ENCODE measurements around the gene AGFG1. TPM values are rescaled to one million over a fixed set of nuclear protein-coding genes. Genes with fewer than 3 reads are reported as not detected.

The AGFG1 gene
- total RNA-seq (2014; rRNA removed; shearing (Covaris generic); ENCODE audit: low replicate concordance), result 68.6 and 100 TPM in 2 replicates

GRCh38 chr2:227471924-227472264 lies at the start of gene AGFG1:
AGFG1 (plus strand) TSS chr2:227472156; CDS start chr2:227472422, 266 bp downstream.
- H3K4me3 ChIP-seq, result peak within 1 kb of the TSS; percentile 71
- H3K27me3 ChIP-seq, result no peaks in the 10 kb centered on the region
- H3K9me3 ChIP-seq, result no peaks in the 10 kb centered on the region
- no peaks in the 10 kb centered on the region; the same call in 1 of the 2 replicates for H3K36me3 ChIP-seq
- DNase-seq, result peak; percentile 73

- Histone ChIP-seq H3K9me3 (no peaks in the 10 kb centered on the region), H3K27me3 (no peaks in the 10 kb centered on the region)
- DNase-seq, result no peak
Measured at GRCh38 chr2:227423656-227424499, 48.1 kb upstream of the AGFG1 start.

GRCh38 chr2:227428731-227429285 lies 43.1 kb upstream of the AGFG1 start:
- no peak for DNase-seq
- Histone ChIP-seq H3K4me3 (no peak overlapping the region), H3K36me3 (no peaks in the 10 kb centered on the region), H3K9me3 (peaks cover 10% of the 10 kb centered on the region), H3K27me3 (no peaks in the 10 kb centered on the region)

More at GRCh38 chr2:227423656-227424499, 48.1 kb upstream of the AGFG1 start:
- Histone ChIP-seq H3K36me3 (no peaks in the 10 kb centered on the region), H3K4me3 (no peak overlapping the region)

- no peak for DNase-seq
- no peak overlapping the region for H3K4me3 ChIP-seq
- no peaks in the 10 kb centered on the region for H3K27me3 ChIP-seq
- H3K36me3 ChIP-seq, result no peaks in the 10 kb centered on the region
- peaks cover 10% of the 10 kb centered on the region for H3K9me3 ChIP-seq
Measured at GRCh38 chr2:227430639-227431038, 41.3 kb upstream of the AGFG1 start.

GRCh38 chr2:227433171-227433570 lies 38.8 kb upstream of the AGFG1 start:
- Histone ChIP-seq H3K9me3 (peaks cover 10% of the 10 kb centered on the region), H3K27me3 (no peaks in the 10 kb centered on the region), H3K4me3 (no peak overlapping the region), H3K36me3 (no peaks in the 10 kb centered on the region)
- no peak for DNase-seq

- H3K9me3 ChIP-seq, result peaks cover 10% of the 10 kb centered on the region
- no peak overlapping the region for H3K4me3 ChIP-seq
- DNase-seq, result no peak
- H3K27me3 ChIP-seq, result no peaks in the 10 kb centered on the region
- H3K36me3 ChIP-seq, result no peaks in the 10 kb centered on the region
Measured at GRCh38 chr2:227436436-227437174, 35.4 kb upstream of the AGFG1 start.

- no peaks in the 10 kb centered on the region for H3K36me3 ChIP-seq
- DNase-seq, result peak; percentile 18
- no peak overlapping the region for H3K4me3 ChIP-seq
- H3K27me3 ChIP-seq, result no peaks in the 10 kb centered on the region
- no peaks in the 10 kb centered on the region; the same call in 1 of the 2 replicates for H3K9me3 ChIP-seq
Measured at GRCh38 chr2:227439214-227439613, 32.7 kb upstream of the AGFG1 start.

GRCh38 chr2:227442639-227443038 lies 29.3 kb upstream of the AGFG1 start:
- Histone ChIP-seq H3K4me3 (no peak overlapping the region), H3K27me3 (no peaks in the 10 kb centered on the region)

GRCh38 chr2:227443889-227444568 lies 27.9 kb upstream of the AGFG1 start:
- H3K36me3 ChIP-seq, result no peaks in the 10 kb centered on the region
- no peak for DNase-seq
- H3K4me3 ChIP-seq, result no peak overlapping the region
- H3K27me3 ChIP-seq, result no peaks in the 10 kb centered on the region
- no peaks in the 10 kb centered on the region for H3K9me3 ChIP-seq

More at GRCh38 chr2:227442639-227443038, 29.3 kb upstream of the AGFG1 start:
- Histone ChIP-seq H3K9me3 (no peaks in the 10 kb centered on the region; the same call in 1 of the 2 replicates), H3K36me3 (no peaks in the 10 kb centered on the region)
- no peak for DNase-seq

GRCh38 chr2:227447606-227448005 lies 24.4 kb upstream of the AGFG1 start:
- no peak for DNase-seq
- no peaks in the 10 kb centered on the region for H3K27me3 ChIP-seq
- H3K4me3 ChIP-seq, result no peak overlapping the region
- H3K36me3 ChIP-seq, result no peaks in the 10 kb centered on the region
- H3K9me3 ChIP-seq, result no peaks in the 10 kb centered on the region

GRCh38 chr2:227450311-227450841 lies 21.6 kb upstream of the AGFG1 start:
- Histone ChIP-seq H3K4me3 (no peak overlapping the region), H3K9me3 (no peaks in the 10 kb centered on the region), H3K27me3 (no peaks in the 10 kb centered on the region), H3K36me3 (no peaks in the 10 kb centered on the region)
- no peak for DNase-seq

- no peak for DNase-seq
- H3K4me3 ChIP-seq, result no peak overlapping the region
- H3K9me3 ChIP-seq, result no peaks in the 10 kb centered on the region
- H3K27me3 ChIP-seq, result no peaks in the 10 kb centered on the region
- H3K36me3 ChIP-seq, result no peaks in the 10 kb centered on the region
Measured at GRCh38 chr2:227450926-227451654, 20.9 kb upstream of the AGFG1 start.

GRCh38 chr2:227451655-227451992 lies 20.3 kb upstream of the AGFG1 start:
- Histone ChIP-seq H3K9me3 (no peaks in the 10 kb centered on the region), H3K36me3 (no peaks in the 10 kb centered on the region), H3K27me3 (no peaks in the 10 kb centered on the region), H3K4me3 (no peak overlapping the region)
- DNase-seq, result no peak

- no peaks in the 10 kb centered on the region for H3K36me3 ChIP-seq
- no peak for DNase-seq
- H3K27me3 ChIP-seq, result no peaks in the 10 kb centered on the region
- H3K9me3 ChIP-seq, result no peaks in the 10 kb centered on the region
- no peak overlapping the region for H3K4me3 ChIP-seq
Measured at GRCh38 chr2:227453810-227454209, 18.1 kb upstream of the AGFG1 start.

GRCh38 chr2:227454323-227454860 lies 17.6 kb upstream of the AGFG1 start:
- Histone ChIP-seq H3K36me3 (no peaks in the 10 kb centered on the region), H3K4me3 (no peak overlapping the region), H3K27me3 (no peaks in the 10 kb centered on the region), H3K9me3 (no peaks in the 10 kb centered on the region)
- no peak for DNase-seq

GRCh38 chr2:227455200-227455599 lies 16.8 kb upstream of the AGFG1 start:
- H3K9me3 ChIP-seq, result no peaks in the 10 kb centered on the region
- H3K27me3 ChIP-seq, result no peaks in the 10 kb centered on the region
- DNase-seq, result no peak
- H3K36me3 ChIP-seq, result no peaks in the 10 kb centered on the region
- H3K4me3 ChIP-seq, result no peak overlapping the region

All from MG63 (cell line).